ENCODE data around the gene RFC4. TPM values are rescaled to one million over a fixed set of nuclear protein-coding genes. Genes with fewer than 3 reads are reported as not detected.

The RFC4 gene
- total and polyA plus RNA-seq, 2 of the 8 experiments (the other 6 are each of a cell fraction or from before 2014, with no cell fraction given): 21.8 to 86.9 TPM

GRCh38 chr3:186818956-186819355, 12.7 kb upstream of the RFC4 start:
- FAIRE-seq (no peak), DNase-seq (ENCODE audit: low read depth in 1 of 2, low spot score in 2 of 2) (no peak)
- H2BK12ac ChIP-seq (ENCODE audit: low read depth, low read length): no peak overlapping the region
- no peak overlapping the region for H2BK120ac ChIP-seq (replicated peaks; ENCODE audit: low read depth, low read length)
- no peak overlapping the region for H2AFZ ChIP-seq (ENCODE audit: low read length)
- H3K4ac ChIP-seq (replicated peaks; ENCODE audit: insufficient read length, low read depth, low read length): no peak overlapping the region
- no peak overlapping the region for H3K4me3 ChIP-seq (ENCODE audit: extremely low read depth in 1 of 4, insufficient read depth in 2 of 4, low read depth in 3 of 4, low read length in 4 of 4)
- ChIA-PET POLR2A (ENCODE audit: partially characterized antibody) (interaction anchor here (1.3 to 9.4 kb wide), 4 partner anchors 9 to 35 kb away, joined by 4 to 77 read pairs (median 12); partner anchors contain the start of gene EIF4A2), CTCF (ENCODE audit: partially characterized antibody) (interaction anchor here (0.7 to 2.3 kb wide), 13 partner anchors 12 to 346 kb away, joined by 3 to 9 read pairs (median 4); no protein-coding TSS in a partner anchor)
- H3K9me3 ChIP-seq (ENCODE audit: insufficient read depth in 2 of 2, low read depth in 1 of 2, low read length in 1 of 2): no peaks in the 10 kb centered on the region
- H3K9ac ChIP-seq (replicated peaks in 1 of 4; ENCODE audit: extremely low read depth in 1 of 4, low read depth in 3 of 4, low read length in 3 of 4): no peak overlapping the region
- H3K23ac ChIP-seq (ENCODE audit: insufficient read length): no peak overlapping the region
- H3K36me3 ChIP-seq (ENCODE audit: control insufficient read depth in 2 of 4, insufficient read depth in 4 of 4, low read length in 3 of 4): no peaks in the 10 kb centered on the region
- WGBS, 2 experiments (ENCODE audit: extremely low coverage in 1 of 2, insufficient coverage in 1 of 2, insufficient read length in 1 of 2, insufficient replicate concordance in 2 of 2, low coverage in 1 of 2, low lambda C conversion rate in 2 of 2, missing lambda C conversion rate in 1 of 2): 88% methylated on average over 1 of the region's 1 CpG; no CpG with 5 or more reads in 1 of the 2 experiments
- H3K4me2 ChIP-seq (ENCODE audit: insufficient read depth in 1 of 2, low read depth in 2 of 2, low read length in 2 of 2): no peak overlapping the region
- no peak overlapping the region for H2BK5ac ChIP-seq (ENCODE audit: low read depth, low read length)
- no peak overlapping the region for H3K14ac ChIP-seq (ENCODE audit: insufficient read length)
- H4K5ac ChIP-seq (ENCODE audit: insufficient read length, low read depth, low read length): no peak overlapping the region
- TF ChIP-seq KDM1A (IDR thresholded peaks at IDR 0.05; ENCODE audit: borderline replicate concordance, low read length) (no peak), TBP (IDR thresholded peaks at IDR 0.05; ENCODE audit: low read depth, low read length) (no peak), TAF7 (optimal IDR thresholded peaks at IDR 0.05; ENCODE audit: borderline replicate concordance, low read depth, low read length) (no peak), ATF3 (IDR thresholded peaks at IDR 0.05; ENCODE audit: insufficient read depth, low read depth, low read length) (no peak)
- H4K91ac ChIP-seq (replicated peaks; ENCODE audit: insufficient read length, low read length): no peak overlapping the region
- H4K8ac ChIP-seq (ENCODE audit: extremely low read depth, insufficient read depth, low read length): no peak overlapping the region
- no peak overlapping the region for H2AK5ac ChIP-seq (ENCODE audit: low read depth, low read length)
- H3K27ac ChIP-seq (ENCODE audit: low read depth, low read length): no peak overlapping the region
- no peak overlapping the region for H2BK20ac ChIP-seq (ENCODE audit: low read length)
- no peaks in the 10 kb centered on the region for H3K79me1 ChIP-seq (ENCODE audit: low read depth, low read length)
- no peak overlapping the region for H3K18ac ChIP-seq (ENCODE audit: extremely low read depth, low read length)
- no peaks in the 10 kb centered on the region for H3K23me2 ChIP-seq (ENCODE audit: low read depth, low read length)
- H3K4me1 ChIP-seq (replicated peaks in 1 of 4; ENCODE audit: control insufficient read depth in 3 of 4, insufficient read depth in 4 of 4, low read length in 3 of 4): peaks cover 0 to 5% (median 3%) of the 10 kb centered on the region in 4 experiments; a peak in 4 of 7 replicates
- H2BK15ac ChIP-seq (ENCODE audit: low read length): no peak overlapping the region
- no peaks in the 10 kb centered on the region for H4K20me1 ChIP-seq (replicated peaks in 1 of 2; ENCODE audit: control insufficient read depth in 1 of 2, insufficient read depth in 2 of 2, low read length in 2 of 2)
- no peak overlapping the region for H3K56ac ChIP-seq (replicated peaks; ENCODE audit: insufficient read length, low read depth, low read length)
- no peaks in the 10 kb centered on the region for H3K79me2 ChIP-seq (ENCODE audit: control insufficient read depth in 1 of 2, insufficient read depth in 2 of 2, low read length in 2 of 2)
- H3K27me3 ChIP-seq (replicated peaks in 1 of 4; ENCODE audit: control insufficient read depth in 3 of 4, extremely low read depth in 1 of 4, insufficient read depth in 3 of 4, low read length in 3 of 4): no peaks in the 10 kb centered on the region

All from H1 (cell line).